Spleen (tissue), 11 donors: Measurements from ENCODE around the gene MYO5B. TPM values are rescaled to one million over a fixed set of nuclear protein-coding genes. Genes with fewer than 3 reads are reported as not detected.

Source experiments
- DNase-seq: peaks from one replicate; pipeline ENCODE4 v3.0.0-alpha.2; 2020
- H3K27ac ChIP-seq, 8 donors: fragments of 200-600 bp; sonication (generic) in 7 of 8; 1 replicate in 4 of 8; 2 replicates in 4 of 8; pipeline versions ENCODE4 v1.5.0 to v1.8.0; 2016 to 2021; ENCODE audit warnings: inconsistent platforms in 4 of 8, mild to moderate bottlenecking in 4 of 8, moderate library complexity in 1 of 8
- H3K27me3 ChIP-seq, 7 donors: fragments of 200-600 bp; sonication (generic) in 6 of 7; replicated peaks in 1 of 7; 1 replicate in 4 of 7; 2 replicates in 3 of 7; pipeline versions ENCODE4 v1.5.0 to v1.8.0; 2016 to 2021; ENCODE audit warnings: inconsistent platforms in 3 of 7, mild to moderate bottlenecking in 1 of 7
- H3K36me3 ChIP-seq, 6 donors: fragments of 200-600 bp; sonication (generic) in 5 of 6; 1 replicate in 4 of 6; 2 replicates in 2 of 6; pipeline versions ENCODE4 v1.5.0 to v1.8.0; 2016 to 2021; ENCODE audit warnings: inconsistent platforms in 2 of 6
- H3K4me1 ChIP-seq, 6 donors: fragments of 200-600 bp; sonication (generic) in 5 of 6; 1 replicate in 3 of 6; 2 replicates in 3 of 6; pipeline versions ENCODE4 v1.5.0 to v1.8.0; 2016 to 2021; ENCODE audit warnings: inconsistent platforms in 3 of 6
- H3K4me3 ChIP-seq, 8 donors: fragments of 200-600 bp; sonication (generic) in 7 of 8; 1 replicate in 4 of 8; 2 replicates in 4 of 8; pipeline versions ENCODE4 v1.5.0 to v1.8.0; 2016 to 2021; ENCODE audit warnings: inconsistent platforms in 4 of 8, mild to moderate bottlenecking in 4 of 8, moderate library complexity in 2 of 8
- H3K9me3 ChIP-seq, 8 donors: fragments of 200-600 bp; sonication (generic) in 7 of 8; 1 replicate in 4 of 8; 2 replicates in 4 of 8; pipeline versions ENCODE4 v1.5.0 to v1.8.0; 2016 to 2021; ENCODE audit warnings: inconsistent platforms in 4 of 8
- CTCF ChIP-seq, 11 experiments: fragments of 200-600 bp in 7 of 11; fragments of 450-650 bp in 4 of 11; sonication (generic) in 4 of 11; IDR thresholded peaks in 8 of 11; conservative IDR thresholded peaks in 3 of 11; 1 replicate in 7 of 11; 2 replicates in 4 of 11; pipeline versions ENCODE4 v1.4.0 to v1.8.0; 2016 to 2021; ENCODE audit warnings: antibody characterized with exemption in 11 of 11, inconsistent platforms in 4 of 11, mild to moderate bottlenecking in 1 of 11
- POLR2A ChIP-seq, 3 donors: fragments of 450-650 bp; IDR thresholded peaks; one replicate each; pipeline ENCODE4 v1.5.1; 2017; ENCODE audit warnings: antibody characterized with exemption in 3 of 3, mild to moderate bottlenecking in 1 of 3
- POLR2AphosphoS5 ChIP-seq, 3 donors: sonication (generic); formaldehyde crosslinking; IDR thresholded peaks; one replicate each; pipeline ENCODE4 v1.5.1; 2017; ENCODE audit warnings: antibody characterized with exemption in 3 of 3
- WGBS, 5 donors: extraction: QIAGEN DNeasy Blood & Tissue Kit in 3 of 5; methylation state at CpG; one replicate each; pipeline versions ENCODE4 v1.1.5 to v1.1.7; 2013 to 2018; 5-methylcytosine and 5-hydroxymethylcytosine counted together
- intact Hi-C: fragments of 100-400 bp; cut with DNase I; formaldehyde crosslinking; loops from one replicate; pipeline ENCODE4 v1.15.0; 2023; ENCODE audit warnings: low total_unique reads
- polyA plus RNA-seq, 3 donors: library from polyadenylated mRNA; stranded (reverse); fragments of 200-250 nt; gene quantifications; one replicate each; pipeline ENCODE4 v1.2.1, GENCODE V29; 2013
- total RNA-seq, 7 donors: library from RNA; depleted of rRNA in 3 of 7; stranded (reverse); fragments of >200 nt in 3 of 7; fragmentation: NEBNext Ultra II Directional in 4 of 7; extraction: Animal tissue kit (Norgen Biotek cat#: 25700) in 4 of 7; gene quantifications; one replicate each; pipeline versions ENCODE4 v1.1.0 to v1.2.1, GENCODE V29; 2016 to 2021
- donor health status: healthy with polysubstance abuse.
- donor health status: DM: no; HTN: no; CAD: no; lungs with moderate emphysema.
- donor health status: DM: no; HTN: no; CAD: no.
- donor health status: Bipolar disorder and iron deficiency.
- donor health status: healthy.
- donor health status: DM: no; HTN: no; CAD: no.
- donor health status: DM: yes; HTN: yes; CAD: no.

MYO5B gene
- total and polyA plus RNA-seq, 10 donors = 0.74 to 6.0 (median 2.4) TPM

- intact Hi-C loops = no loop called here
- 64 to 71% (median 66%) methylated on average over 3 of the region's 3 CpGs for WGBS, 5 donors
- TF ChIP-seq CTCF (IDR thresholded peaks at IDR 0.05 in 8 of 11, conservative IDR thresholded peaks at IDR 0.05 in 3 of 11) = no peak
- no peak for TF ChIP-seq POLR2A (IDR thresholded peaks at IDR 0.05)
- no peak for TF ChIP-seq POLR2AphosphoS5 (IDR thresholded peaks at IDR 0.05)
Observed at GRCh38 chr18:49966090-49966489, 228.9 kb downstream of the MYO5B start.

DNA sequence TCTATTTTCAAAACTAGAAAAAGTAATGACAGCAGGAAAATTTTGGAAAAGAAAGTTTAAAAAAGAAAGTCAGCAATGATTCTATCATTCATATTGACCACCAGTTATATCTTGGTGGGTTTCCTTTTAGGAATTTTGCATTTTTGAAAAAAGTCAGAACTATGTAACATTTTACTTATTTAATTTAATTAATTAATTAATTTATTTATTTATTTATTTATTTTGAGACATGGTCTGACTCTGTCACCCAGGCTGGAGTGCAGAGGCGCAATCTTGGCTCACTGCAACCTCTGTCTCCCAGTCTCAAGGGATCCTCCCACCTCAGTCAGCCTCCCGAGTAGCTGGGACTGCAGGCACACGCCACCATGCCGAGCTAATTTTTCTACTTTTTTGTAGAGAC, 231.7 kb downstream of the MYO5B start:
- intact Hi-C loops = no loop called here
- no peak for DNase-seq
- H3K4me1 ChIP-seq = no peaks in the 10 kb centered on the region
- H3K27ac ChIP-seq = no peak overlapping the region
- H3K27me3 ChIP-seq = peaks cover 0 to 18% (median 0%) of the 10 kb centered on the region in 7 donors
- no peak overlapping the region for H3K4me3 ChIP-seq
- H3K36me3 ChIP-seq = no peaks in the 10 kb centered on the region
- TF ChIP-seq POLR2A (IDR thresholded peaks at IDR 0.05) (no peak), POLR2AphosphoS5 (IDR thresholded peaks at IDR 0.05) (no peak), CTCF (IDR thresholded peaks at IDR 0.05 in 8 of 11, conservative IDR thresholded peaks at IDR 0.05 in 3 of 11) (no peak)
- WGBS, 5 donors = 87 to 92% (median 88%) methylated on average over 4 of the region's 4 CpGs
- no peaks in the 10 kb centered on the region for H3K9me3 ChIP-seq

More at GRCh38 chr18:49966090-49966489, 228.9 kb downstream of the MYO5B start:
- H3K4me1 ChIP-seq = no peaks in the 10 kb centered on the region
- no peaks in the 10 kb centered on the region for H3K9me3 ChIP-seq
- peaks cover 0 to 7% (median 0%) of the 10 kb centered on the region in 7 donors for H3K27me3 ChIP-seq
- no peak overlapping the region for H3K27ac ChIP-seq
- no peak for DNase-seq
- no peaks in the 10 kb centered on the region for H3K36me3 ChIP-seq
- no peak overlapping the region for H3K4me3 ChIP-seq

GRCh38 chr18:49961271-49961670, 233.7 kb downstream of the MYO5B start:
- intact Hi-C loops = no loop called here
- TF ChIP-seq POLR2AphosphoS5 (IDR thresholded peaks at IDR 0.05) (no peak), CTCF (IDR thresholded peaks at IDR 0.05 in 8 of 11, conservative IDR thresholded peaks at IDR 0.05 in 3 of 11) (no peak), POLR2A (IDR thresholded peaks at IDR 0.05) (no peak)
- Histone ChIP-seq H3K27ac (no peak overlapping the region), H3K9me3 (no peaks in the 10 kb centered on the region), H3K36me3 (no peaks in the 10 kb centered on the region), H3K27me3 (peaks cover 0 to 19% (median 0%) of the 10 kb centered on the region in 7 donors), H3K4me1 (no peaks in the 10 kb centered on the region), H3K4me3 (no peak overlapping the region)
- WGBS, 5 donors = 46 to 96% (median 74%) methylated on average over 2 of the region's 2 CpGs
- no peak for DNase-seq

GRCh38 chr18:49960376-49960775, 234.6 kb downstream of the MYO5B start:
- no peak overlapping the region for H3K4me3 ChIP-seq
- peaks cover 0 to 19% (median 0%) of the 10 kb centered on the region in 7 donors for H3K27me3 ChIP-seq
- no peak for DNase-seq
- no peaks in the 10 kb centered on the region for H3K9me3 ChIP-seq
- H3K36me3 ChIP-seq = no peaks in the 10 kb centered on the region
- intact Hi-C loops = no loop called here
- WGBS, 5 donors = 84 to 96% (median 91%) methylated on average over 4 of the region's 4 CpGs
- TF ChIP-seq POLR2AphosphoS5 (IDR thresholded peaks at IDR 0.05) (no peak), POLR2A (IDR thresholded peaks at IDR 0.05) (no peak), CTCF (IDR thresholded peaks at IDR 0.05 in 8 of 11, conservative IDR thresholded peaks at IDR 0.05 in 3 of 11) (no peak)
- no peaks in the 10 kb centered on the region for H3K4me1 ChIP-seq
- H3K27ac ChIP-seq = no peak overlapping the region
